GM12891 (cell line): Measurements from ENCODE around the gene PDE3A.

Experiments used
- DNase-seq: peaks from one replicate; pipeline ENCODE4 v3.0.0; 2011; ENCODE audit warnings: low spot score; ENCODE audit not compliant: insufficient read length
- FAIRE-seq: peaks from 2 replicates; lab custom pipeline; 2011; peaks lifted over from hg19 to GRCh38; lab: Jason Lieb, UNC
- PAX5 ChIP-seq: IDR thresholded peaks from 2 replicates; pipeline ENCODE4 v1.6.1; 2011; ENCODE audit warnings: low read length, moderate library complexity, mild to moderate bottlenecking; ENCODE audit not compliant: insufficient read depth, severe bottlenecking
- POLR2A ChIP-seq: IDR thresholded peaks from 2 replicates; pipeline ENCODE4 v1.6.1; 2011; ENCODE audit warnings: low read depth, low read length, control low read depth
- POLR2AphosphoS5 ChIP-seq: IDR thresholded peaks from 2 replicates; pipeline ENCODE4 v1.6.1; 2011; ENCODE audit warnings: low read depth, low read length, control low read depth
- POU2F2 ChIP-seq: IDR thresholded peaks from 2 replicates; pipeline ENCODE4 v1.6.1; 2011; ENCODE audit warnings: low read depth, mild to moderate bottlenecking, control low read depth, low read length, moderate library complexity
- SPI1 ChIP-seq: IDR thresholded peaks from 2 replicates; pipeline ENCODE4 v1.6.1; 2011; ENCODE audit warnings: low read depth, low read length, control low read depth
- TAF1 ChIP-seq: IDR thresholded peaks from 2 replicates; pipeline ENCODE4 v1.6.1; 2011; ENCODE audit warnings: low read depth, low read length, control low read depth

The PDE3A gene

DNA sequence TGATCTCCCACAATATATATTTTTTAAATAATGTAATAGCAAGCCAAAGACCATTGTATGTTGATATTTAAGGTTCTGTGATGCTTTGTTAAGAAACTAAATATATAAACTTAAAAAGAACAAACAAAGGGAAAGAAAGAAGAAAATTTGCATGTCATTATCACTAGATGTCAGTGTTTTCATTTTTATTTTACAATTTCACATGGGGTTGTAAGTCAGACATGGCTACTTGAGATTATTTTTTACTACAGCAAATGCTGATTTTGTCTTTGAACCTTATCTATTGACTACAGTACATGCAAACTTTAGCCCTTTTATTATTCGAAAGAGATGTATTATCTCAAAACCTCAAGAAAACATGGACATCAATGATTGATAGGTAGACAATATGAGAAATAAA, 362.9 kb downstream of the PDE3A start:
- no peak for FAIRE-seq
- TF ChIP-seq POLR2A (no peak), POU2F2 (no peak), SPI1 (no peak), POLR2AphosphoS5 (no peak), TAF1 (no peak), PAX5 (no peak)
- DNase-seq, result no peak
